ENCODE measurements around the gene AOC2. TPM values are rescaled to one million over a fixed set of nuclear protein-coding genes. Genes with fewer than 3 reads are reported as not detected.

Gene AOC2
- total RNA-seq, 1 donor from 2014 or later: 6.2 TPM

DNA sequence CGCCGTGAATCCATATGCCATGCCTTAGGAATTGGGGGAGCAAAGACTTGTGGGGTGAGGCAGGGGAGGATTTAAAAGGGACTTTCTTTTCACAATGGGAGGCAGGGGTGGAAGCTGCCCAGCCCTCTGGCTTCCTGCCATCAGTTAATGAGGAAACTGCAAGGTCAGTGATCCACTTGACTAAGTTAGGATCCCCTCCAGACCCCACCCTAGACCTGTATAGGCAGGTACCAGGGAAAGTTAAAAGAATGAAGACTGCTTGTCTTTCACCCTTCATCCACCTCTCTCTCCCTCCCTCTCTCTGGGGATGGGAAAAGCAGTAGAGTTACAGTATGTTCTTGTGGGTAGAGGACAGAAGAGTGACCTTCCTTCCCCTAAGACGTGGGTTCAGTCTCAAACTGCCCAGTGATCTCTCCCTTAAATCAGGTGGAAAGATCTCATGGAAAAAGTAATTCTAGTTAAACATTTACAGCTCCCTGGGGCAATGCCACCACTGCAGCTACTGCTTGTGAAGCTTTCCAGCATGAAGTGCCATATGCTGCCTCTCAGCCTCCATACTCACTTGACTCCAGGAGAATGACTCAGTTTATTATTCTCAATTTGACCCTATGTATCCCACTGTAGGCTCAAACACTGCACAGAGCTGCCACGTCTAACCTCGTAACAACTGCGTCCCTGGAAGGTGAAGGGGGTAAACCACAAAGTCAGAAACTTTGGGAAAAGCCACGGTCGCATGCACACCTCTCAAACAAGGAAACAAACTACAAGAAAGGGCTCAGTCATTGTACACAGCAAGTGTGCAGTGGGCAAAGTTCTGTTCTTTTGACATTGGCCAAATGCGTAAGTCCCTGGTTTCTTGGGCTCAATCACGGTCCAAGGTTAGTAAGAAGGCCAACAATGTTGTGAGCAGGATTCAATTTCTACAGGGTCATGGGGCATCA is 47.0 kb upstream of the AOC2 start:
- H3K4me1 Mint-ChIP-seq (ENCODE audit: unreplicated experiment): peaks cover 26% of the 10 kb centered on the region
- TF ChIP-seq, protein P1, sequence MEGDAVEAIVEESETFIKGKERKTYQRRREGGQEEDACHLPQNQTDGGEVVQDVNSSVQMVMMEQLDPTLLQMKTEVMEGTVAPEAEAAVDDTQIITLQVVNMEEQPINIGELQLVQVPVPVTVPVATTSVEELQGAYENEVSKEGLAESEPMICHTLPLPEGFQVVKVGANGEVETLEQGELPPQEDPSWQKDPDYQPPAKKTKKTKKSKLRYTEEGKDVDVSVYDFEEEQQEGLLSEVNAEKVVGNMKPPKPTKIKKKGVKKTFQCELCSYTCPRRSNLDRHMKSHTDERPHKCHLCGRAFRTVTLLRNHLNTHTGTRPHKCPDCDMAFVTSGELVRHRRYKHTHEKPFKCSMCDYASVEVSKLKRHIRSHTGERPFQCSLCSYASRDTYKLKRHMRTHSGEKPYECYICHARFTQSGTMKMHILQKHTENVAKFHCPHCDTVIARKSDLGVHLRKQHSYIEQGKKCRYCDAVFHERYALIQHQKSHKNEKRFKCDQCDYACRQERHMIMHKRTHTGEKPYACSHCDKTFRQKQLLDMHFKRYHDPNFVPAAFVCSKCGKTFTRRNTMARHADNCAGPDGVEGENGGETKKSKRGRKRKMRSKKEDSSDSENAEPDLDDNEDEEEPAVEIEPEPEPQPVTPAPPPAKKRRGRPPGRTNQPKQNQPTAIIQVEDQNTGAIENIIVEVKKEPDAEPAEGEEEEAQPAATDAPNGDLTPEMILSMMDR (IDR thresholded peaks at IDR 0.05; ENCODE audit: unreplicated experiment): no peak
- peaks cover 6% of the 10 kb centered on the region for H3K36me3 Mint-ChIP-seq (ENCODE audit: low read depth, unreplicated experiment)
- H3K27me3 Mint-ChIP-seq (ENCODE audit: unreplicated experiment): peaks cover 11% of the 10 kb centered on the region
- no peak overlapping the region for H3K27ac Mint-ChIP-seq (ENCODE audit: unreplicated experiment)
- no peaks in the 10 kb centered on the region for H3K9me3 Mint-ChIP-seq (ENCODE audit: unreplicated experiment)
- no peak for DNase-seq (ENCODE audit: low spot score)
- H3K4me3 Mint-ChIP-seq (ENCODE audit: unreplicated experiment): peak overlapping the region; percentile 95

DNA sequence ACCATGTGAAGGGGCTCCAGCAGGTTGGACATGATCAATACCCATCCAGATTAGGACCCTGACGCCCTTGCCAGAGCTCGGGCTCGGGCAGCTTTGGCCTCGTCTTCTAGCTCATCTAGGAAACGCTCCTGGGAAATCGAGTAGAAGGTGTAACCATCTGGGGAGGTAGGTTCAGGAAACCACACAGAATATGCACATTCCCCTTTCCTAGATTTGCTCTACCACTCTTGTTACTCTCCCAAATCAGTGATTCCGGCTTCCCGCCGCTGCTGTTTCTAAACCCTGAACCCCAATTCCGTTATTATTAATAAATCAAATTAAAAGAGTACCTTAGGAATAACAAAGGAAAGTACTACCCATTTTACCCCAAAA is 46.4 kb upstream of the AOC2 start:
- peaks cover 11% of the 10 kb centered on the region for H3K27me3 Mint-ChIP-seq (ENCODE audit: unreplicated experiment)

DNA sequence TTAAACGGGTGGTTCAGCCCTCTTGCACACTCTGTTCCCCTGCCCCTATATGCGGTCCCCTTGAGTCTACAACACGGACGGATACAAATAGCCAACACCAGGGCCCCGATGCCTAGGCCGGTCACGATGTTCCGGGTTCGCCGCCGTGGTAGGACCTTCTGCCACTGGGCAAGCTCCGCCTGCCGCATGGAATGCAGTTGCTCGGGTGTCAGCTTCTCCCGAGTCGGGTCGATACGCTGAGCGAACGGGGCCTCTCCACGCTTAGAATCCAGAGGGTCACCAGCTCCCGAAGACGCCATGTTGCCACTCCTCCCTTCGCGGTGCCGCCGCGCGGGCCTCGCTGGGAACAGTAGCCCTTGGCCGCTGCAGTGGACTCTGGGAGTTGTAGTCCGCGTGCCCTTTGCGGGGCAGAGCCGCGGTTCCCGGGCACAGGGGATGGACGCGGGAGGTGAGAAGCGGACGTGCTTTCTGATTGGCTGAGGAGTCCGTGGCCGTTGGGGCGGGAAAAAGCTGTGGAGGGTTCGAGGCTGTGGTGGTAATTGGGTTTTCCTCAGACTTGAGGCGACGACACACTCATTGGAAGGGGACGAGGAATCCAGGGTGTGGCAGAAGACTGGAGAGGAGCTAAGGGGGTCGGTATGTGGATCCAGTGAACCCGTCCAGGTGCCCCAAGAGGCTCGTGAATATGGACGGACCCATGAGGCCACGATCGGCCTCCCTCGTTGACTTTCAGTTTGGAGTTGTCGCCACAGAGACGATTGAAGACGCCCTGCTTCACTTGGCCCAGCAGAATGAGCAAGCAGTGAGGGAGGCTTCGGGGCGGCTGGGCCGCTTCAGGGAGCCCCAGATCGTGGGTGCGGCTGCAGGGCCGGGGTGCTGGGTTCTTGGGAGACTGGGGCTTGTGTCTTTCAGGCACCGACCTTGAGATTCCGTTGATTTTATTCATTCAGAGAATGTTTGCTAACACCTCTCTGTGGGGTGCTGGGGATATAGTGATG is 45.7 kb upstream of the AOC2 start, which contains the start of the genes CNTD1 and COA3:
TSS of gene CNTD1 (plus strand) at position 479 of the 998 bp plus-strand sequence. CDS start at position 686, 207 bp downstream.
TSS of gene COA3 (minus strand) at position 322 of the 998 bp plus-strand sequence. CDS start at position 299, 23 bp downstream.
- Mint-ChIP-seq H3K4me3 (ENCODE audit: unreplicated experiment) (peak within 1 kb of the TSS; percentile 95), H3K27me3 (ENCODE audit: unreplicated experiment) (peaks cover 11% of the 10 kb centered on the region), H3K36me3 (ENCODE audit: low read depth, unreplicated experiment) (peaks cover 6% of the 10 kb centered on the region), H3K9me3 (ENCODE audit: unreplicated experiment) (no peaks in the 10 kb centered on the region), H3K27ac (ENCODE audit: unreplicated experiment) (peak within 1 kb of the TSS; percentile 37), H3K4me1 (ENCODE audit: unreplicated experiment) (peaks cover 36% of the 10 kb centered on the region)
- TF ChIP-seq, protein P1 (IDR thresholded peaks at IDR 0.05; ENCODE audit: unreplicated experiment): no peak
- DNase-seq (ENCODE audit: low spot score): peak; percentile 83

More for the DNA sequence above, 46.4 kb upstream of the AOC2 start:
- Mint-ChIP-seq H3K36me3 (ENCODE audit: low read depth, unreplicated experiment) (peaks cover 6% of the 10 kb centered on the region), H3K27ac (ENCODE audit: unreplicated experiment) (no peak overlapping the region), H3K4me1 (ENCODE audit: unreplicated experiment) (peaks cover 30% of the 10 kb centered on the region), H3K4me3 (ENCODE audit: unreplicated experiment) (peak overlapping the region; percentile 95), H3K9me3 (ENCODE audit: unreplicated experiment) (no peaks in the 10 kb centered on the region)
- TF ChIP-seq, protein P1 (IDR thresholded peaks at IDR 0.05; ENCODE audit: unreplicated experiment): no peak
- no peak for DNase-seq (ENCODE audit: low spot score)

DNA sequence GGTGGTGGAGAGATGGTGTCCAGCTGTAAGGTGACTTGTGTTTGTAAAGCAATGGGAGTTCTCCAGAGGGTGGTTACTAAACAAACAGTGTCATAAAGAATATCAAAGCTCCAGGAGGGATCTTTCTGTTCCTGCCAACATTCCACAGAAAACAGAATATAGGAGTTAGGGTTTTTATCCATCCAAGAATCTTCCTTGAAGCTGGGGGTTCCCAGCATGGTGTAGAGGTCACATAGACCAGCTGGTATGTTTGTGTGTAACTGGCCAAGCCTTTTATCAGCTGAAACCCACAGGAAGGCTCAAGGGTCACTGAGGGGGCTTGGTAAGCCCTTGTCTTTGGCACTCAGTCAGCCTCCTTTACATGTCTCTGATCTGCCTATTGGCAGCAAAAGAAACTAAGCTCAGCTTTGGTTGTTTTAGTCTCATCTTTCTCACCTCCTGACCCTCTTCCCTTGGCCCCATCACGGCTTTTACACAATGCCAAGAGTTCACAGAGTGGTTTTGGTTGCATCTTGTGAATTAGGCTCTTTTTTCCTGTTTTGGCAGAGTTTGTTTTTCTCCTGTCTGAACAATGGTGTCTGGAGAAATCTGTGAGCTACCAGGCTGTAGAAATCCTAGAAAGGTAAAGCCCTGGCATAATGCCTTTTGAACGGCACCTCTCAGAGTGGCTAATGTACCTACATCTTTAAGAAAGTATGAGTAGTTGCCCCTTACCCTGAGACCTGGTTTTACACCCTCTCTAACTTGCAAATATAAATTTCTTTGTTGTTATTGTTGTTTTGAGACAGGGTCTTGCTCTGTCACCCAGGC is 41.1 kb upstream of the AOC2 start:
- Mint-ChIP-seq H3K9me3 (ENCODE audit: unreplicated experiment) (no peaks in the 10 kb centered on the region), H3K4me3 (ENCODE audit: unreplicated experiment) (no peak overlapping the region), H3K36me3 (ENCODE audit: low read depth, unreplicated experiment) (no peaks in the 10 kb centered on the region), H3K27me3 (ENCODE audit: unreplicated experiment) (peaks cover 9% of the 10 kb centered on the region), H3K4me1 (ENCODE audit: unreplicated experiment) (peaks cover 18% of the 10 kb centered on the region), H3K27ac (ENCODE audit: unreplicated experiment) (no peak overlapping the region)
- TF ChIP-seq, protein P1 (IDR thresholded peaks at IDR 0.05; ENCODE audit: unreplicated experiment): no peak
- DNase-seq (ENCODE audit: low spot score): no peak
